HepG2 (cell line): ENCODE measurements around the gene HOMEZ. TPM values are rescaled to one million over a fixed set of nuclear protein-coding genes. Genes with fewer than 3 reads are reported as not detected.

ENCODE experiments used
- AGO1 ChIP-seq: fragments of 200-400 bp; formaldehyde crosslinking; IDR thresholded peaks from 2 replicates; pipeline ENCODE4 v1.6.1; 2017; ENCODE audit warnings: mild to moderate bottlenecking, low read depth, low read length, moderate library complexity; ENCODE audit not compliant: poor library complexity, severe bottlenecking
- BRCA1 ChIP-seq: sonication (generic); formaldehyde crosslinking; IDR thresholded peaks from 2 replicates; pipeline ENCODE4 v1.4.0; 2020; ENCODE audit warnings: missing genetic modification reagents
- CBX2 ChIP-seq, 2 experiments: fragments of 200-600 bp in 1 of 2; sonication (generic); formaldehyde crosslinking in 1 of 2; IDR thresholded peaks; 2 replicates each; pipeline versions ENCODE4 v1.7.0 to v1.8.1; 2018 to 2022; ENCODE audit warnings: low read depth in 2 of 2, low read length in 1 of 2, mild to moderate bottlenecking in 1 of 2, missing genetic modification reagents in 1 of 2
- ERF ChIP-seq: IDR thresholded peaks from 2 replicates; pipeline ENCODE4 v1.6.1; 2018; ENCODE audit warnings: missing biosample characterization, missing genetic modification reagents
- IKZF1 ChIP-seq: fragments of 450-650 bp; IDR thresholded peaks from 2 replicates; pipeline ENCODE4 v1.7.1; 2016
- NAIF1 ChIP-seq: sonication (generic); formaldehyde crosslinking; IDR thresholded peaks from 2 replicates; pipeline ENCODE4 v1.5.0; 2020; ENCODE audit warnings: mild to moderate bottlenecking, missing genetic modification reagents, borderline replicate concordance
- PPARG ChIP-seq: conservative IDR thresholded peaks from 2 replicates; pipeline ENCODE4 v1.6.1; 2016; ENCODE audit warnings: missing biosample characterization, missing genetic modification reagents
- RBFOX2 ChIP-seq: fragments of 200-400 bp; formaldehyde crosslinking; IDR thresholded peaks from 2 replicates; pipeline ENCODE4 v1.6.1; 2017; ENCODE audit warnings: low read depth, mild to moderate bottlenecking, low read length
- SALL2 ChIP-seq: sonication (generic); formaldehyde crosslinking; IDR thresholded peaks from 2 replicates; pipeline ENCODE4 v1.8.1; 2023; ENCODE audit warnings: mild to moderate bottlenecking, missing genetic modification reagents, inconsistent platforms
- SMYD3 ChIP-seq: sonication (generic); formaldehyde crosslinking; IDR thresholded peaks from 2 replicates; pipeline ENCODE4 v1.8.1; 2023; ENCODE audit warnings: mild to moderate bottlenecking, missing genetic modification reagents
- SSRP1 ChIP-seq: IDR thresholded peaks from 2 replicates; pipeline ENCODE4 v1.6.1; 2016; ENCODE audit warnings: control low read depth
- STAT5B ChIP-seq: sonication (generic); formaldehyde crosslinking; IDR thresholded peaks from 2 replicates; pipeline ENCODE4 v1.4.0; 2020; ENCODE audit warnings: missing genetic modification reagents
- TOE1 ChIP-seq: sonication (generic); formaldehyde crosslinking; IDR thresholded peaks from 2 replicates; pipeline ENCODE4 v1.4.0; 2020; ENCODE audit warnings: mild to moderate bottlenecking, missing genetic modification reagents
- ZBTB1 ChIP-seq: sonication (generic); formaldehyde crosslinking; IDR thresholded peaks from 2 replicates; pipeline ENCODE4 v1.4.0; 2020; ENCODE audit warnings: missing genetic modification reagents, borderline replicate concordance
- ZNF326 ChIP-seq: sonication (generic); formaldehyde crosslinking; IDR thresholded peaks from 2 replicates; pipeline ENCODE4 v1.4.0; 2020; ENCODE audit warnings: missing genetic modification reagents, borderline replicate concordance
- ZNF350 ChIP-seq: sonication (generic); formaldehyde crosslinking; IDR thresholded peaks from 2 replicates; pipeline ENCODE4 v1.4.0; 2020; ENCODE audit warnings: mild to moderate bottlenecking, low read depth, missing genetic modification reagents, borderline replicate concordance
- ZSCAN30 ChIP-seq: sonication (generic); formaldehyde crosslinking; IDR thresholded peaks from 2 replicates; pipeline ENCODE4 v1.5.0; 2020; ENCODE audit warnings: mild to moderate bottlenecking, missing genetic modification reagents
- polyA plus RNA-seq, 8 experiments: library from polyadenylated mRNA; depleted of rRNA in 3 of 8; stranded (reverse) in 7 of 8; unstranded in 1 of 8; fragments of >200 nt; fragmentation: Illumina TruSeq in 4 of 8; extraction: Trizol in 4 of 8; gene quantifications; 2 replicates each; pipeline versions ENCODE4 v1.2.1 to v1.2.3, GENCODE V29; 2011 to 2016; ENCODE audit warnings: low read depth in 4 of 8, missing spikeins in 1 of 8, mixed read lengths in 1 of 8; ENCODE audit not compliant: insufficient read depth in 1 of 8
- total RNA-seq, 5 experiments: library from RNA; depleted of rRNA; stranded (reverse); fragments of >200 nt; fragmentation: Illumina TruSeq; extraction: Trizol; gene quantifications; 2 replicates each; pipeline ENCODE4 v1.2.3, GENCODE V29; 2016; ENCODE audit warnings: low read depth in 1 of 5
- TF ChIP-seq, protein P1 (sequence below): sonication (generic); formaldehyde crosslinking; IDR thresholded peaks from 2 replicates; pipeline ENCODE4 v1.9.0; 2021; ENCODE audit warnings: mild to moderate bottlenecking, missing genetic modification reagents
- TF ChIP-seq, protein P2 (sequence below): sonication (generic); formaldehyde crosslinking; IDR thresholded peaks from 2 replicates; pipeline ENCODE4 v1.5.0; 2020; ENCODE audit warnings: mild to moderate bottlenecking, missing genetic modification reagents
- TF ChIP-seq, protein P3 (sequence below): IDR thresholded peaks from 2 replicates; pipeline ENCODE4 v1.6.1; 2016; ENCODE audit warnings: missing compliant biosample characterization, missing genetic modification reagents, borderline replicate concordance
- TF ChIP-seq, protein P4 (sequence below): sonication (generic); formaldehyde crosslinking; IDR thresholded peaks from 2 replicates; pipeline ENCODE4 v1.4.0; 2020; ENCODE audit warnings: missing genetic modification reagents

The HOMEZ gene
- total and polyA plus RNA-seq, 2 of the 13 experiments (the other 11 are each of a cell fraction or from before 2014, with no cell fraction given) = 14.5 to 31.8 TPM

DNA sequence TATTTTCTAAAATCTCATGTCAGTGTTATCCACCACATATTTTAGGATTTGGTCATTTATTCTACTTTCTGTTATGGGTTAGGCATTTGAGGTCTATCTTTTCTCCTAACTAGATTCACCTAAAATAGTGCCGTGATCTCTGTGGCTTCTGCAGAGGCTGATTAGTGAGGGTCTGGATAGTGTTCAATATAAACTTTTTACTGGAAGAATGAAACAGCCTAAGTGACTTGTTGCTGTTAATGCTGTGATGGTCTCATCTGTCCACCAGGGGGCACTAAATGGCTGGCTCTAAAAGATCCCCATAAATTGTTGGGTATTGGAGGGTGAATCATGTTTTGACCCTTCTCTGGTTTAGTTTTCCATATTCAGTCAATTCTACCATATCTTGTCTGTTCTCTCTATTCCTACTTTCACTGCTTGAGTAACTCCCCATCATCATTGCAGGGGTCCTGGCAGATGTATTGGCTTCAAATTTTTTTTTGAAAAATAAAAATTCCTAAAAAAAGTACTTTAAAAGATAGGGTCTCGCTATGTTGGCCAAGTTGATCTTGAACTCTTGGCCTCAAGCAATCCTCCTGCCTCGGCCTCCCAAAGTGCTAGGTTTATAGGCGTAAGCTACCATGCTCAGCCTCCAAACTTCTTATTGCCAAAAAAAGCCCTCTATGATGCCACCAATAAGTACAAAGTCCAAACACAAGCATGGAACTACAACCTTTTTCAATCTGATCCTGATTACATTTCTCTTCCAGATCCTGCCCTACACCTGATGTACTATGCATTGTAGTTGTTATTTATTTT lies 42.2 kb upstream of the HOMEZ start (continued):
- TF ChIP-seq, protein P1, sequence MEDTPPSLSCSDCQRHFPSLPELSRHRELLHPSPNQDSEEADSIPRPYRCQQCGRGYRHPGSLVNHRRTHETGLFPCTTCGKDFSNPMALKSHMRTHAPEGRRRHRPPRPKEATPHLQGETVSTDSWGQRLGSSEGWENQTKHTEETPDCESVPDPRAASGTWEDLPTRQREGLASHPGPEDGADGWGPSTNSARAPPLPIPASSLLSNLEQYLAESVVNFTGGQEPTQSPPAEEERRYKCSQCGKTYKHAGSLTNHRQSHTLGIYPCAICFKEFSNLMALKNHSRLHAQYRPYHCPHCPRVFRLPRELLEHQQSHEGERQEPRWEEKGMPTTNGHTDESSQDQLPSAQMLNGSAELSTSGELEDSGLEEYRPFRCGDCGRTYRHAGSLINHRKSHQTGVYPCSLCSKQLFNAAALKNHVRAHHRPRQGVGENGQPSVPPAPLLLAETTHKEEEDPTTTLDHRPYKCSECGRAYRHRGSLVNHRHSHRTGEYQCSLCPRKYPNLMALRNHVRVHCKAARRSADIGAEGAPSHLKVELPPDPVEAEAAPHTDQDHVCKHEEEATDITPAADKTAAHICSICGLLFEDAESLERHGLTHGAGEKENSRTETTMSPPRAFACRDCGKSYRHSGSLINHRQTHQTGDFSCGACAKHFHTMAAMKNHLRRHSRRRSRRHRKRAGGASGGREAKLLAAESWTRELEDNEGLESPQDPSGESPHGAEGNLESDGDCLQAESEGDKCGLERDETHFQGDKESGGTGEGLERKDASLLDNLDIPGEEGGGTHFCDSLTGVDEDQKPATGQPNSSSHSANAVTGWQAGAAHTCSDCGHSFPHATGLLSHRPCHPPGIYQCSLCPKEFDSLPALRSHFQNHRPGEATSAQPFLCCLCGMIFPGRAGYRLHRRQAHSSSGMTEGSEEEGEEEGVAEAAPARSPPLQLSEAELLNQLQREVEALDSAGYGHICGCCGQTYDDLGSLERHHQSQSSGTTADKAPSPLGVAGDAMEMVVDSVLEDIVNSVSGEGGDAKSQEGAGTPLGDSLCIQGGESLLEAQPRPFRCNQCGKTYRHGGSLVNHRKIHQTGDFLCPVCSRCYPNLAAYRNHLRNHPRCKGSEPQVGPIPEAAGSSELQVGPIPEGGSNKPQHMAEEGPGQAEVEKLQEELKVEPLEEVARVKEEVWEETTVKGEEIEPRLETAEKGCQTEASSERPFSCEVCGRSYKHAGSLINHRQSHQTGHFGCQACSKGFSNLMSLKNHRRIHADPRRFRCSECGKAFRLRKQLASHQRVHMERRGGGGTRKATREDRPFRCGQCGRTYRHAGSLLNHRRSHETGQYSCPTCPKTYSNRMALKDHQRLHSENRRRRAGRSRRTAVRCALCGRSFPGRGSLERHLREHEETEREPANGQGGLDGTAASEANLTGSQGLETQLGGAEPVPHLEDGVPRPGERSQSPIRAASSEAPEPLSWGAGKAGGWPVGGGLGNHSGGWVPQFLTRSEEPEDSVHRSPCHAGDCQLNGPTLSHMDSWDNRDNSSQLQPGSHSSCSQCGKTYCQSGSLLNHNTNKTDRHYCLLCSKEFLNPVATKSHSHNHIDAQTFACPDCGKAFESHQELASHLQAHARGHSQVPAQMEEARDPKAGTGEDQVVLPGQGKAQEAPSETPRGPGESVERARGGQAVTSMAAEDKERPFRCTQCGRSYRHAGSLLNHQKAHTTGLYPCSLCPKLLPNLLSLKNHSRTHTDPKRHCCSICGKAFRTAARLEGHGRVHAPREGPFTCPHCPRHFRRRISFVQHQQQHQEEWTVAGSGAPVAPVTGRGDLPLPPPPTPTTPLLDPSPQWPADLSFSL (CRISPR knock-in tag) = no peak
- TF ChIP-seq AGO1 (no peak), ERF (CRISPR knock-in tag) (peak; percentile 85), STAT5B (CRISPR knock-in tag) (no peak), SMYD3 (CRISPR knock-in tag) (0 out of 2 replicates have a peak, but pooled peaks have one; percentile 76), IKZF1 (no peak), SSRP1 (CRISPR knock-in tag) (0 out of 2 replicates have a peak, but pooled peaks have one; percentile 64), ZBTB1 (CRISPR knock-in tag) (no peak), RBFOX2 (no peak), ZNF350 (no peak), BRCA1 (no peak), CBX2 (IDR thresholded peaks at IDR 0.05; ENCODE audit: low read depth, low read length) (no peak), CBX2 (CRISPR knock-in tag; IDR thresholded peaks at IDR 0.05; ENCODE audit: low read depth) (0 out of 2 replicates have a peak, but pooled peaks have one; percentile 19), ZSCAN30 (CRISPR knock-in tag) (no peak), ZNF326 (CRISPR knock-in tag) (no peak), SALL2 (CRISPR knock-in tag) (no peak; the same call in 1 of the 2 replicates), TOE1 (no peak), PPARG (CRISPR knock-in tag) (0 out of 2 replicates have a peak, but pooled peaks have one; percentile 60), NAIF1 (CRISPR knock-in tag) (no peak)
- TF ChIP-seq, protein P2, sequence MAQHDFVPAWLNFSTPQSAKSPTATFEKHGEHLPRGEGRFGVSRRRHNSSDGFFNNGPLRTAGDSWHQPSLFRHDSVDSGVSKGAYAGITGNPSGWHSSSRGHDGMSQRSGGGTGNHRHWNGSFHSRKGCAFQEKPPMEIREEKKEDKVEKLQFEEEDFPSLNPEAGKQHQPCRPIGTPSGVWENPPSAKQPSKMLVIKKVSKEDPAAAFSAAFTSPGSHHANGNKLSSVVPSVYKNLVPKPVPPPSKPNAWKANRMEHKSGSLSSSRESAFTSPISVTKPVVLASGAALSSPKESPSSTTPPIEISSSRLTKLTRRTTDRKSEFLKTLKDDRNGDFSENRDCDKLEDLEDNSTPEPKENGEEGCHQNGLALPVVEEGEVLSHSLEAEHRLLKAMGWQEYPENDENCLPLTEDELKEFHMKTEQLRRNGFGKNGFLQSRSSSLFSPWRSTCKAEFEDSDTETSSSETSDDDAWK (CRISPR knock-in tag) = no peak
- TF ChIP-seq, protein P3, sequence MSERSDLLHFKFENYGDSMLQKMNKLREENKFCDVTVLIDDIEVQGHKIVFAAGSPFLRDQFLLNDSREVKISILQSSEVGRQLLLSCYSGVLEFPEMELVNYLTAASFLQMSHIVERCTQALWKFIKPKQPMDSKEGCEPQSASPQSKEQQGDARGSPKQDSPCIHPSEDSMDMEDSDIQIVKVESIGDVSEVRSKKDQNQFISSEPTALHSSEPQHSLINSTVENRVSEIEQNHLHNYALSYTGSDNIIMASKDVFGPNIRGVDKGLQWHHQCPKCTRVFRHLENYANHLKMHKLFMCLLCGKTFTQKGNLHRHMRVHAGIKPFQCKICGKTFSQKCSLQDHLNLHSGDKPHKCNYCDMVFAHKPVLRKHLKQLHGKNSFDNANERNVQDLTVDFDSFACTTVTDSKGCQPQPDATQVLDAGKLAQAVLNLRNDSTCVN = no peak
- TF ChIP-seq, protein P4, sequence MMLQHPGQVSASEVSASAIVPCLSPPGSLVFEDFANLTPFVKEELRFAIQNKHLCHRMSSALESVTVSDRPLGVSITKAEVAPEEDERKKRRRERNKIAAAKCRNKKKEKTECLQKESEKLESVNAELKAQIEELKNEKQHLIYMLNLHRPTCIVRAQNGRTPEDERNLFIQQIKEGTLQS (CRISPR knock-in tag) = 0 out of 2 replicates have a peak, but pooled peaks have one; percentile 45
